ENCODE data around the gene THYN1.

DNA sequence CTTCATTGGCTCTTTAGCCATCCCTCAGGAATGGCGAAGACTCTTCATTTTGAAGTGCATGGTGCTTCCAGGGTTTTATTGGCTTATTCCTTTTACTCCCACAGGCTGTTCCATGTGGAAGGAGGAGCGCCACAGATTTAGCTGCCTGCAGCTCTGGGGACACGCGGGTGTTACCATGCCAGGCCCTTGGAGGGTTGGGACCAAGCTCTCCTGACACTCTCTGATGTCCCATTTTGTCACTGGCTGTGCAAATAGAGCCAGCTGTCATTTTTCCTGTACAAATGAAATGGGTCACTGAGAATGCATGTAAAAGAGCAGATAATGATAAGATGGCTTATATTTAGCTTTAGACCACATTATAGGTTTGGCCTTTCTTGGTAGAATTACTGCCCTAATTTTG is 9.2 kb downstream of the THYN1 start:
- TF ChIP-seq, protein P1, sequence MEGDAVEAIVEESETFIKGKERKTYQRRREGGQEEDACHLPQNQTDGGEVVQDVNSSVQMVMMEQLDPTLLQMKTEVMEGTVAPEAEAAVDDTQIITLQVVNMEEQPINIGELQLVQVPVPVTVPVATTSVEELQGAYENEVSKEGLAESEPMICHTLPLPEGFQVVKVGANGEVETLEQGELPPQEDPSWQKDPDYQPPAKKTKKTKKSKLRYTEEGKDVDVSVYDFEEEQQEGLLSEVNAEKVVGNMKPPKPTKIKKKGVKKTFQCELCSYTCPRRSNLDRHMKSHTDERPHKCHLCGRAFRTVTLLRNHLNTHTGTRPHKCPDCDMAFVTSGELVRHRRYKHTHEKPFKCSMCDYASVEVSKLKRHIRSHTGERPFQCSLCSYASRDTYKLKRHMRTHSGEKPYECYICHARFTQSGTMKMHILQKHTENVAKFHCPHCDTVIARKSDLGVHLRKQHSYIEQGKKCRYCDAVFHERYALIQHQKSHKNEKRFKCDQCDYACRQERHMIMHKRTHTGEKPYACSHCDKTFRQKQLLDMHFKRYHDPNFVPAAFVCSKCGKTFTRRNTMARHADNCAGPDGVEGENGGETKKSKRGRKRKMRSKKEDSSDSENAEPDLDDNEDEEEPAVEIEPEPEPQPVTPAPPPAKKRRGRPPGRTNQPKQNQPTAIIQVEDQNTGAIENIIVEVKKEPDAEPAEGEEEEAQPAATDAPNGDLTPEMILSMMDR (IDR thresholded peaks at IDR 0.05): no peak
- no peak for TF ChIP-seq ZFX (IDR thresholded peaks at IDR 0.05; ENCODE audit: borderline replicate concordance)

Measured in 22Rv1 (cell line).